ENCODE measurements around the gene SHC1.

The SHC1 gene

DNA sequence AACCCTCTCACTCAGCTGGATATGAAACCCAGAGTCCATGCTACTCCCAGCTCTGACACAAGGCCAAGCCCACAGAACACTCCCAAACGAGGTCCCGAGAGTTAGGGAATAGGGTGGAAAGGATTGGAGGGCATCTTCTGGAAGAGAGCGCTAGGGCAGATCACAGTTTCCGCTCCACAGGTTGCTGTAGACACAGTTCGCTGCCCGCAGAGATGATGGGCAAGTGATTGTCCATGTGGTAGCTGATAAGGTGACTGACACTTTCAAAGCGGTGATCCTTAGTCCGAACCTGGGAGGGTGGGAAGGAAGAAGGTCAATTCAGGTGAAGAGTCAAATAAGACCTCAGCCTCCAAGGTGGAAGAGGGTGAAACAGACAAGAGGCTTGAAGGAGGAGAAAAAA, 6.9 kb downstream of the SHC1 start:
- H2AFZ ChIP-seq (ENCODE audit: low read depth, low read length, severe bottlenecking), result no peak overlapping the region
- H3K4me2 ChIP-seq (ENCODE audit: low read depth, low read length, poor library complexity, severe bottlenecking), result no peak overlapping the region
- H3K36me3 ChIP-seq (ENCODE audit: low read length), result peaks cover 3% of the 10 kb centered on the region; the same call in 1 of the 2 replicates
- peaks cover 22% of the 10 kb centered on the region; the same call in 1 of the 2 replicates for H3F3A ChIP-seq (ENCODE audit: insufficient read depth)
- no peaks in the 10 kb centered on the region for H3K27me3 ChIP-seq (ENCODE audit: low read length)
- H4K20me1 ChIP-seq (ENCODE audit: low read depth, low read length), result no peaks in the 10 kb centered on the region
- H3K9me2 ChIP-seq (replicated peaks; ENCODE audit: insufficient read depth, low read length), result no peaks in the 10 kb centered on the region
- no peak overlapping the region for H3K4me3 ChIP-seq (ENCODE audit: insufficient read depth, low read length, poor library complexity, severe bottlenecking)
- no peaks in the 10 kb centered on the region for H3K9me3 ChIP-seq (ENCODE audit: insufficient read depth, low read length)
- H3K27ac ChIP-seq (ENCODE audit: low read depth, low read length), result no peak overlapping the region
- H3K79me2 ChIP-seq (ENCODE audit: insufficient read depth, low read length), result peaks cover 12% of the 10 kb centered on the region
- no peak overlapping the region for H3K9ac ChIP-seq (ENCODE audit: low read length)
- no peak for TF ChIP-seq EZH2phosphoT487 (conservative IDR thresholded peaks at IDR 0.05; ENCODE audit: low read length)
- TF ChIP-seq, protein P1, sequence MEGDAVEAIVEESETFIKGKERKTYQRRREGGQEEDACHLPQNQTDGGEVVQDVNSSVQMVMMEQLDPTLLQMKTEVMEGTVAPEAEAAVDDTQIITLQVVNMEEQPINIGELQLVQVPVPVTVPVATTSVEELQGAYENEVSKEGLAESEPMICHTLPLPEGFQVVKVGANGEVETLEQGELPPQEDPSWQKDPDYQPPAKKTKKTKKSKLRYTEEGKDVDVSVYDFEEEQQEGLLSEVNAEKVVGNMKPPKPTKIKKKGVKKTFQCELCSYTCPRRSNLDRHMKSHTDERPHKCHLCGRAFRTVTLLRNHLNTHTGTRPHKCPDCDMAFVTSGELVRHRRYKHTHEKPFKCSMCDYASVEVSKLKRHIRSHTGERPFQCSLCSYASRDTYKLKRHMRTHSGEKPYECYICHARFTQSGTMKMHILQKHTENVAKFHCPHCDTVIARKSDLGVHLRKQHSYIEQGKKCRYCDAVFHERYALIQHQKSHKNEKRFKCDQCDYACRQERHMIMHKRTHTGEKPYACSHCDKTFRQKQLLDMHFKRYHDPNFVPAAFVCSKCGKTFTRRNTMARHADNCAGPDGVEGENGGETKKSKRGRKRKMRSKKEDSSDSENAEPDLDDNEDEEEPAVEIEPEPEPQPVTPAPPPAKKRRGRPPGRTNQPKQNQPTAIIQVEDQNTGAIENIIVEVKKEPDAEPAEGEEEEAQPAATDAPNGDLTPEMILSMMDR (IDR thresholded peaks at IDR 0.05; ENCODE audit: insufficient read depth, low read length, poor library complexity, severe bottlenecking), result no peak

DNA sequence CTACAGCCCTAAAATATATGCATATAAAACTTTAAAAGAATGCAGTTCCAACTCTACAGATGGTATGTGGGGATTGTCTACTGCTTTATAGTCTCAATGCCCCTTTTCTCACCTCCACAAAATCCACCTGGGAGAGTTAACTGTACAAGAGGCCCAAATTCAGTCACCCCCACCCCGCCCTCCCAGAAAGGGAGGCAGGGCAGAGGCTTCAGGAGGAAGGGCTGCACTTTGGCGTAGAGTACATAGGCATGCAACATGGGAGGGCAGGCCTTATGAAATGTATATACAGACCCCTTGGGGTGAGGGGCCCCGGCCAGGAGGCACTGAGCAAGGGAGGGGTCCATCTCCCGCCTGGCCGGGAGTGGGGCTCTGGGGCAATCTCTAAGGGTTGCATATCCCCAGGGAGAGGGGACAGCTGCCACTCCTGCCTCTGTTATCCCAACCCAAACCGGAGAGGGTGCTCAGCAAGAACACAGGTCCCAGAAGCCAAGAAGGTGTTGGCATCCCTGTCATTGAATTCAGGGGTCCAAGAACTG, 7.7 kb downstream of the SHC1 start:
- Histone ChIP-seq H3K27ac (ENCODE audit: low read depth, low read length) (peak overlapping the region; percentile 91), H3K9ac (ENCODE audit: low read length) (peak overlapping the region; percentile 96), H2AFZ (ENCODE audit: low read depth, low read length, severe bottlenecking) (no peak overlapping the region), H4K20me1 (ENCODE audit: low read depth, low read length) (no peaks in the 10 kb centered on the region), H3K27me3 (ENCODE audit: low read length) (no peaks in the 10 kb centered on the region), H3F3A (ENCODE audit: insufficient read depth) (peaks cover 27% of the 10 kb centered on the region), H3K9me3 (ENCODE audit: insufficient read depth, low read length) (no peaks in the 10 kb centered on the region), H3K36me3 (ENCODE audit: low read length) (peaks cover 3% of the 10 kb centered on the region; the same call in 1 of the 2 replicates), H3K4me2 (ENCODE audit: low read depth, low read length, poor library complexity, severe bottlenecking) (peak overlapping the region; percentile 72), H3K4me3 (ENCODE audit: insufficient read depth, low read length, poor library complexity, severe bottlenecking) (peak overlapping the region; percentile 82), H3K9me2 (replicated peaks; ENCODE audit: insufficient read depth, low read length) (no peaks in the 10 kb centered on the region), H3K79me2 (ENCODE audit: insufficient read depth, low read length) (peaks cover 12% of the 10 kb centered on the region)
- no peak for TF ChIP-seq EZH2phosphoT487 (conservative IDR thresholded peaks at IDR 0.05; ENCODE audit: low read length)
- TF ChIP-seq, protein P1 (IDR thresholded peaks at IDR 0.05; ENCODE audit: insufficient read depth, low read length, poor library complexity, severe bottlenecking), result no peak

DNA sequence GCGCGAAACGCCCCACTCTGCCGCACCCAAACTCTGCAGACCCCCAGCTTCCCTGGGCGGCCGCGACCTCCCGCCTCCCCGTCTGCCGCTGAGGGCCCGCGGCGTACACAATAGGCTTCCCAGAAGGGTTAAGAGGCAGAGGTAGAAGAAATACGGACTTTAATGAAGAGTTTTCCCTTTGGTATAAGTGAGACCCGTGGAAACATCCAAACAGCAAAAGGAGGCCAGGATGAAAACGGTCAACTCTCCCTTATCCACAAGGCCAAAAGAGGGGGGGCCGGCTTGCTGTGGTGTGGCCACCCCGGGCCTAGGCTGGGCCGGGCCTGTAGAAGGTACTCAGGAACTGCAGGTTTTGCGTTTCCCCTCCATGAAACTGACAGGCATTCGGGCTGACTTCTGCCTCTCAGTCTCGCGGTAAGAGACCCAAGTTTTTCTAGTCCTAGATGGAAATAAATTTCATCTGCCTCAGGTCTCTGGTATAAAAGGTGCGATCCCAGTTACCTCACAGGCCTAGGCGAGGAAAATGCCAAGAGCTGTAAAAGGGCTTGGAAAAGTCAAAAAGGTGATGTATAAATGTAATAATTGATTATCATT, 8.3 kb downstream of the SHC1 start:
- peak overlapping the region; percentile 91 for H3K27ac ChIP-seq (ENCODE audit: low read depth, low read length)
- peak overlapping the region; percentile 96 for H3K9ac ChIP-seq (ENCODE audit: low read length)
- peaks cover 12% of the 10 kb centered on the region for H3K79me2 ChIP-seq (ENCODE audit: insufficient read depth, low read length)
- peak overlapping the region; percentile 72 for H3K4me2 ChIP-seq (ENCODE audit: low read depth, low read length, poor library complexity, severe bottlenecking)
- no peaks in the 10 kb centered on the region for H3K9me2 ChIP-seq (replicated peaks; ENCODE audit: insufficient read depth, low read length)
- no peak for TF ChIP-seq EZH2phosphoT487 (conservative IDR thresholded peaks at IDR 0.05; ENCODE audit: low read length)
- TF ChIP-seq, protein P1 (IDR thresholded peaks at IDR 0.05; ENCODE audit: insufficient read depth, low read length, poor library complexity, severe bottlenecking), result no peak
- no peaks in the 10 kb centered on the region for H3K27me3 ChIP-seq (ENCODE audit: low read length)
- no peaks in the 10 kb centered on the region for H3K9me3 ChIP-seq (ENCODE audit: insufficient read depth, low read length)
- peaks cover 33% of the 10 kb centered on the region for H3F3A ChIP-seq (ENCODE audit: insufficient read depth)
- H4K20me1 ChIP-seq (ENCODE audit: low read depth, low read length), result no peaks in the 10 kb centered on the region
- H2AFZ ChIP-seq (ENCODE audit: low read depth, low read length, severe bottlenecking), result peak overlapping the region; percentile 44
- peaks cover 3% of the 10 kb centered on the region; the same call in 1 of the 2 replicates for H3K36me3 ChIP-seq (ENCODE audit: low read length)
- peak overlapping the region; percentile 82 for H3K4me3 ChIP-seq (ENCODE audit: insufficient read depth, low read length, poor library complexity, severe bottlenecking)
